Ammon's horn (tissue), 1 donor: ENCODE data around the gene DDIT4L.
"Not testable (repeated sequence)": the region's sequence is repeated elsewhere in the genome, so short reads cannot be mapped to it uniquely, and the experiment has no call there.

ENCODE experiments used
- DNase-seq: peaks from one replicate; pipeline ENCODE4 v3.0.0-alpha.2; 2016; ENCODE audit warnings: low spot score

DDIT4L gene

DNA sequence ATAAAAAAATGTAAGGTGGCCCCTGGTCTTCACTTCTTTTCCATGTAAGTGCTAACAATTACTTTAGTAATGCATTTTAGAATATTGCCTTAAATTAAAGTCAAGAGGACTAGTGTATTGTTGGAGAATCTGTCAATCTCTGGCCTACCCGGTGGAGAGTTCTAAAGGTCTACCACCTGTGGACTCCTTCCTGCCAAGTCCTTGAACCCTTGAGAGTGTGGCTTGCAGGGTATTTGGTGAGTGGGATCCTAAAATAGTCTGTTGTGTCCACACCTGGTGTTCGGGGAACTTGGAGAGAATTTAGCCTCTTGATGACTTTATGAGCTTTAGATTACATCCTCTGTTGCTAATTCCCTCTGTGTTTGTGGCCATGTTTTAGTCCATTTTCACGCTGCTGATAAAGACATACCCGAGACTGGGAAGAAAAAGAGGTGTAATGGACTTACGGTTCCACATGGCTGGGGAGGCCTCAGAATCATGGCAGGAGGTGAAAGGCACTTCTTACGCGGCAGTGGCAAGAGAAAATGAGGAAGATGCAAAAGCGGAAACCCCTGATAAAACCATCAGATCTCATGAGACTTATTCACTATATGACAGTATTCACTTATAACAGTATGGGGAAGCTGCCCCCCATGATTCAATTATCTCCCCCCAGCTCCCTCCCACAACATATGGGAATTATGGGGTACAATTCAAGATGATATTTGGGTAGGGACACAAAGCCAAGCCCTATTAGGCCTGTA is 23.8 kb downstream of the DDIT4L start:
- no peak for DNase-seq

DNA sequence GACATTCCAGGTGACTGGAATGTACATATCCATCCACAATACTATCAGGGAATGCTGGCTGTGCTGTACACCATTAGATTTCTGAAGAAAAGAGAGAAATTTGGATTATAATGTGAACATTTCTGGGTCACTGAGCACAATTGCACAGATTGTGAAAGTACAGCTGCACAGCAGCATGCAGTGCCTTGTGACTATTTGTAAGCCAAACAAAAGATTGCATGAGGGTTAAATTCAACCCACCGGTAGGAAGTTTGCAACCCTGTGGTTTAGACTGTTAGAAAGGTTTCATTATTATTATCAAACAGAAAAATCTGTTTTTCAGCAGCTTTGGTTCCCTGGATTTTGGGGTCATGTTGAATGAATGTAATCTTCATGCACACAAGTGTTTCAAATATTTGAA is 24.5 kb downstream of the DDIT4L start:
- DNase-seq: no peak

DNA sequence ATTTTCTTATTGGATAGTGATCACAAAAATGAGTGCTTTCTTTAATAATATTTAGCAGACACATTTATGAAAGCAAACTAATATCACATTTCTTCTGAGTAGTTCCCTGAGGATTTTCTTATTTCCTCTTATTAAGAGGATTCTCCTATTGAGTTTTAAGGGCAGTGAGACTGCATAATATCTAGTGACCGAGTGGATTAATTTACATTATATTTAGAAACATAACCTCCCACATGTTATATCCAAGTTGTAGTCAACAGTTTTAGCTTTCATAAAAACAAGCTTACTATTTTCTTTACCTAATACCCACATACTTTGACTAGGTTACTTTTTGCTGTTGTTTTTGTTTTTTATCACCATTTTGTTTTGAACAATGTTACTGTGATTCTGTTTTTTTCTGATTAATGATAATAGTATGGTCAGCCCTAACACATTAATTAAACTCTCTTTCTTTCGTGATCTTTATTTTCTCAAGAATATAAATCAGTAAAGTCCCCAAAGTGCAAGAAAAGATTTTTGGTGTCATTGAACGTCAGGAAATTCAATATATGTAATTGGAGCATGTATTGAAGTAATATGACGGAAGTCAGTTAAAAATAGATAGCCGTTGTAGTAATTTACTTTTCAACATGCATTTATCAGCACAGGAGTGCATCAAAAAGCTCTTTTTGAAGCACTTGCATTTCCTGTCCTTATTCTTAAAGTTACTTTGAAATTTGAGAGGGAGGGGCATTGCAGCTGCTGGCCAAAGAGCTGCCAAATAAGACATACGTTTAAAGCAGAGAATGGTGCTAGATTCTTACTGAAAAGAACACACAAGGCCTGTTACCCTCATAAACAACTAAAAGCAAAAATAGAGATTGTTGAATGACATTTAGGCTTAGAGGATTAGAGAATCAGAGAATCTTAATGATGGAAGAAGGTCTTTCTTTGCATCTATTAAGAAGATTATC is 25.2 kb downstream of the DDIT4L start:
- no peak for DNase-seq

DNA sequence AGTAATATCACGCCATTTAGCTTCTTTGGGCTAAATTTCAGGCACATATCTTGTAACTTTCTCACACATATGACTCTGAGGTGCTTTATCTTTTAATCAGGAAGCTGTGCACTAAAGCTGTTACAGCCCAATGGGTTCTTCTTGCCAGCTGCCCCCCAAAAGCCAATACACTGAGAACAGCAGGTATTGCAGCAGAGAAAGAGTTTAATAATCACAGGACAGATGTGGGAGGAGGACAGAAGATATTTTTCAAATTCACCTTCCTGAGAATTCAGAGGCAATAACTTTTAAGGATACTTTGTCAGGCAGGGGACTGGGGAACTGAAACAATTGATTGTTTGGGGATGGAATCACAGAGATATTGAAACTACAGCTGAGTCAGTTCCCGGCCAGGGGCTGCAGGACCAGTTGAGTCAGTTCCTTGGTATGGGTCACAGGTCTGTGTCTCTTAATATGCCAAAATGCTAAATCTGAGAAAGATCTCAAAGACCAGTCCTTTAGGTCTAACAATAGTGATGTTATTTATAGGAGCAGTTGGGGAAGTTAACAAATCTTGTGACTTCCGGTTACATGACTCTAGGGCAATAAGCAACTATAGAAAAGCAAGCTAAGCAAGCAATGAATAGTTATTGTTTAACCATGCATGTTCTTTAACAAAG is 28.1 kb downstream of the DDIT4L start:
- no peak for DNase-seq

DNA sequence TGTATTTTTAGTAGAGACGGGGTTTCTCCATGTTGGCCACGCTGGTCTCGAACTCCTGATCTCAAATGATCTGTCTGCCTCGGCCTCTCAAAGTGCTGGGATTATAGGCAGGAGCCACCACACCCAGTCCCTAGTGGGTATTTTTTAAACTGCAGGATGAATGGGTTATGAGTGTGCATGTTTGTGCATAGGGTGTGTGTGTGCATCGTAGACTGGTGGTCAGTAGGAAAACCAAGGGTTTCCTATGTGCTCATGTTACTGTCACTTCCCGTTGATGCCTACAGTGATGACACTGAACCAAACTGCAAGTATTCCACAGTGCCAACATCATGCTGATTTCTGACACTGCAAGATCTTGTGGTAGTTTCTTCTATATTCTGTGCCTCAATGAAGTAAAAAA is 41.1 kb downstream of the DDIT4L start:
- DNase-seq: no peak

DNA sequence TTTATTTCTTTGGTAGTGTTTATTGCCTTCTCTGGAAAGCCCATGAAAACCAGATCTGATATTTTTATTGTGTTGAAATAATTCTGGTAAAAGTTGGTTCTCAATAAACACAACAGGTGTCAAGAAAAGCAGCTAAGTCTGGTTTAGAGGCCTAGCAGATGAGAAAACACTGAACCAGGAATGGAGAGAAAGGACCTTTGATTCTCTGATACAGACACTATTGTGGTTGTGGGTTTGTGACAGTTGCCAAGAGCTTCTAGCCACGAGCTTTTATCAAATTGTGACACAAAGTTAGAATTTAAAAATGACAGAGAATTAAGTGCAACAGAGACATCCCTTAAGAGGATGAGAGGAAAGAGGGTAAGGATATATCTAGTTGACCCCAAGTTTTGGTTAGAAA is 42.6 kb downstream of the DDIT4L start:
- DNase-seq: no peak

DNA sequence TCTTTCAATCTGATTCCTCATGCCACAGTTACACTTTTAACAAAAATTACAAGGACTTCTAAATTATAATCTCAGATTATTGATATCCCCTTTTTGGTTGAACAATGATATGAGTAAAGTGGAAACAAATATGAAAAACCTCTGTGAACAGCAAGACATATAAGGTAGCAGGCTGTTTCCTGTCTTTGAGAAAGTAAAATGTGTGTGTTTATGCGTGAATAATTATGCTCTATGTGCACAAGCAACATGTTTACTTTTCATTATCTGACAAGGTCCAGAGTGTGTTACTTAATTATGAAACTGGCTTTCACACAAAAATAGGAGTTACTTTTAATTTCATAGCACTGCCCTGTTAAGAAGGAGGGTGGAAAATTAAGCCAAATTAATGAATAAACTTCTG is 43.1 kb downstream of the DDIT4L start:
- DNase-seq: no peak

DNA sequence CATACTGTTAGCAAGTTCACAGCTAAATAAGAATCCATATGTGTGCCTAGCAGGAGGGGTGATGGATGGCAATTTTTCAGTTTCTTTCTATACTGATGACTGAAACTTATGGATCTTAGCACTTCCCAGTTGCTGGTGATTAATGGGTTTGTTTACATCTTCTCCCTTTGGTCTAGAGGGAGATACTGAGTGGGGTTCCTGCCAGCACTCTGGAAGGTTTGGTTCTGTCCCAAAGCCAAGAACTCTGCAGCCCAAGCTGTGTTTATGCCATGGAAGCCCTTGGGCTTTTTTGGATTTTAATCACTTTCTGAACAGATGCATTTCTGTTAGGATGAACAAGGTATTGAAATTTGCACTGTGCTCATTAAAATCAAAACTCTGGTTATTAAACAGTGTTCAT is 43.5 kb downstream of the DDIT4L start:
- DNase-seq: no peak

DNA sequence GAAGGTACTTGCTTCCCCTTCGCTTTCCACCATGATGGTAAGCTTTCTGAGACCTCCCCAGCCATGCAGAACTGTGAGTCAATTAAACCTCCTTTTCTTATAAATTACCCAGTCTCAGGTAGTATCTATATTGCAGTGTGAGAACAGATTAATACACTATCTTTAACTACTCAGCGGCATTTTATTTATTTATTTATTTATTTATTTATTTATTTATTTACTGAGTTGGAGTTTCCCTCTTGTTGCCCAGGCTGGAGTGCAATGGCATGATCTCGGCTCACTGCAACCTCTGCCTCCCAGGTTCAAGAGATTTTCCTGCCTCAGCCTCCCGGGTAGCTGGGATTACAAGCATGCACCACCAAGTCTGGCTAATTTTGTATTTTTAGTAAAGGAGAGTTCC is 52.9 kb downstream of the DDIT4L start:
- DNase-seq: not testable (repeated sequence)
